Measurements from ENCODE around the gene DEK.
"Not testable (repeated sequence)": the region's sequence is repeated elsewhere in the genome, so short reads cannot be mapped to it uniquely, and the experiment has no call there.

The DEK gene

GRCh38 chr6:18264219-18264922 lies at the start of gene DEK:
Gene DEK, minus strand, starts transcription at chr6:18264530. Its CDS starts 543 bp downstream, at chr6:18263987.
- DNase-seq, result peak; percentile 89

- DNase-seq, result no peak
Observed at GRCh38 chr6:18312368-18312767, 48.0 kb upstream of the DEK start.

GRCh38 chr6:18310010-18310409 lies 45.7 kb upstream of the DEK start:
- not testable (repeated sequence) for DNase-seq

- DNase-seq, result no peak
Observed at GRCh38 chr6:18309046-18309445, 44.7 kb upstream of the DEK start.

GRCh38 chr6:18308070-18308735 lies 43.9 kb upstream of the DEK start:
- no peak for DNase-seq

- DNase-seq, result no peak
Observed at GRCh38 chr6:18306977-18307376, 42.6 kb upstream of the DEK start.

GRCh38 chr6:18302561-18303439 lies 38.5 kb upstream of the DEK start:
- no peak for DNase-seq

- no peak for DNase-seq
Observed at GRCh38 chr6:18293076-18293904, 29.0 kb upstream of the DEK start.

GRCh38 chr6:18289283-18289682 lies 25.0 kb upstream of the DEK start:
- no peak for DNase-seq

- no peak for DNase-seq
Observed at GRCh38 chr6:18284261-18284660, 19.9 kb upstream of the DEK start.

GRCh38 chr6:18281564-18281963 lies 17.2 kb upstream of the DEK start:
- DNase-seq, result no peak

- DNase-seq, result peak; percentile 28
Observed at GRCh38 chr6:18280084-18280483, 15.8 kb upstream of the DEK start.

- no peak for DNase-seq
Observed at GRCh38 chr6:18279422-18279821, 15.1 kb upstream of the DEK start.

- no peak for DNase-seq
Observed at GRCh38 chr6:18277237-18278006, 13.1 kb upstream of the DEK start.

GRCh38 chr6:18276610-18277236 lies 12.4 kb upstream of the DEK start:
- peak; percentile 64 for DNase-seq

- no peak for DNase-seq
Observed at GRCh38 chr6:18270216-18270615, 5.9 kb upstream of the DEK start.

GRCh38 chr6:18269717-18270116 lies 5.4 kb upstream of the DEK start:
- no peak for DNase-seq

GRCh38 chr6:18269253-18269652 lies 4.9 kb upstream of the DEK start:
- DNase-seq, result no peak

- no peak for DNase-seq
Observed at GRCh38 chr6:18268066-18268465, 3.7 kb upstream of the DEK start.

GRCh38 chr6:18266523-18266912 lies 2.2 kb upstream of the DEK start:
- no peak for DNase-seq

GRCh38 chr6:18265787-18266522 lies 1.6 kb upstream of the DEK start:
- DNase-seq, result peak; percentile 12
